H1 (cell line): ENCODE data around the gene YAF2. TPM values are rescaled to one million over a fixed set of nuclear protein-coding genes. Genes with fewer than 3 reads are reported as not detected.

ENCODE experiments used
- CTCF ChIA-PET: fragments of 300-600 bp; sonication (Branson Sonifier 250); formaldehyde crosslinking; loops from one replicate; lab custom pipeline; 2021; ENCODE audit not compliant: partially characterized antibody; lab: Charles Lee
- POLR2A ChIA-PET: fragments of 300-600 bp; sonication (Branson Sonifier 250); formaldehyde crosslinking; loops from one replicate; lab custom pipeline; 2021; ENCODE audit warnings: inconsistent platforms; ENCODE audit not compliant: partially characterized antibody; lab: Charles Lee
- DNase-seq, 2 experiments: peaks; one replicate each; pipeline versions ENCODE4 v3.0.0 to v3.0.0-alpha.2; 2010 to 2022; ENCODE audit warnings: low spot score in 2 of 2, low read depth in 1 of 2, mixed read lengths in 1 of 2
- FAIRE-seq: peaks from 2 replicates; lab custom pipeline; 2011; peaks lifted over from hg19 to GRCh38; lab: Jason Lieb, UNC
- H2AFZ ChIP-seq: 2 replicates; pipeline ENCODE4 v1.8.1; 2012; ENCODE audit warnings: low read length, inconsistent platforms
- H2AK5ac ChIP-seq: 2 replicates; pipeline ENCODE4 v1.6.1; 2013; ENCODE audit warnings: low read depth, low read length
- H2BK120ac ChIP-seq: replicated peaks from 2 replicates; pipeline ENCODE3; 2013; ENCODE audit warnings: low read depth, low read length, inconsistent platforms
- H2BK12ac ChIP-seq: 2 replicates; pipeline ENCODE4 v1.6.1; 2013; ENCODE audit warnings: low read depth, low read length
- H2BK15ac ChIP-seq: 2 replicates; pipeline ENCODE4 v1.6.1; 2013; ENCODE audit warnings: low read length
- H2BK20ac ChIP-seq: 2 replicates; pipeline ENCODE4 v1.6.1; 2013; ENCODE audit warnings: low read length
- H2BK5ac ChIP-seq: 2 replicates; pipeline ENCODE4 v1.6.1; 2013; ENCODE audit warnings: low read depth, low read length
- H3K14ac ChIP-seq: 2 replicates; pipeline ENCODE4 v1.6.1; 2013; ENCODE audit warnings: inconsistent platforms; ENCODE audit not compliant: insufficient read length
- H3K18ac ChIP-seq: 2 replicates; pipeline ENCODE4 v1.6.1; 2013; ENCODE audit warnings: low read length; ENCODE audit errors: extremely low read depth
- H3K23ac ChIP-seq: 2 replicates; pipeline ENCODE4 v1.6.1; 2013; ENCODE audit warnings: inconsistent platforms; ENCODE audit not compliant: insufficient read length
- H3K23me2 ChIP-seq: 2 replicates; pipeline ENCODE4 v1.6.1; 2013; ENCODE audit warnings: low read depth, low read length
- H3K27ac ChIP-seq: 2 replicates; pipeline ENCODE4 v1.6.1; 2011; ENCODE audit warnings: low read depth, low read length, inconsistent platforms
- H3K27me3 ChIP-seq, 4 experiments: replicated peaks in 1 of 4; 1 replicate in 1 of 4; 2 replicates in 3 of 4; pipeline versions ENCODE4 v1.6.1 to v1.8.1; 2011 to 2013; ENCODE audit warnings: low read length in 3 of 4, mild to moderate bottlenecking in 3 of 4, inconsistent platforms in 2 of 4, mixed read lengths in 2 of 4, moderate library complexity in 1 of 4; ENCODE audit not compliant: control insufficient read depth in 3 of 4, insufficient read depth in 3 of 4; ENCODE audit errors: extremely low read depth in 1 of 4
- H3K36me3 ChIP-seq, 4 experiments: 2 replicates each; pipeline versions ENCODE4 v1.6.1 to v1.8.1; 2011 to 2013; ENCODE audit warnings: mild to moderate bottlenecking in 4 of 4, low read length in 3 of 4, moderate library complexity in 2 of 4, control low read depth in 1 of 4, inconsistent platforms in 1 of 4; ENCODE audit not compliant: insufficient read depth in 4 of 4, control insufficient read depth in 2 of 4
- H3K4ac ChIP-seq: replicated peaks from 2 replicates; pipeline ENCODE3; 2013; ENCODE audit warnings: low read length, low read depth, mixed read lengths, inconsistent platforms; ENCODE audit not compliant: insufficient read length
- H3K4me1 ChIP-seq, 4 experiments: replicated peaks in 1 of 4; 1 replicate in 1 of 4; 2 replicates in 3 of 4; pipeline versions ENCODE4 v1.6.1 to v1.8.1; 2011 to 2013; ENCODE audit warnings: low read length in 3 of 4, inconsistent platforms in 2 of 4, mixed read lengths in 1 of 4; ENCODE audit not compliant: insufficient read depth in 4 of 4, control insufficient read depth in 3 of 4
- H3K4me2 ChIP-seq, 2 experiments: 2 replicates each; pipeline versions ENCODE4 v1.6.1 to v1.8.1; 2011 to 2013; ENCODE audit warnings: low read depth in 2 of 2, low read length in 2 of 2, control low read depth in 1 of 2, inconsistent platforms in 1 of 2, mild to moderate bottlenecking in 1 of 2; ENCODE audit not compliant: insufficient read depth in 1 of 2
- H3K4me3 ChIP-seq, 4 experiments: fragments of 200-600, 300-600 bp in 1 of 4; sonication (generic), shearing (Covaris generic), sonication (Bioruptor Twin) in 1 of 4; 2 replicates each; pipeline versions ENCODE4 v1.5.1 to v1.8.1; 2011 to 2016; ENCODE audit warnings: low read length in 4 of 4, low read depth in 3 of 4, control low read depth in 2 of 4, inconsistent platforms in 2 of 4, mild to moderate bottlenecking in 2 of 4, mixed read lengths in 1 of 4, moderate library complexity in 1 of 4; ENCODE audit not compliant: insufficient read depth in 2 of 4; ENCODE audit errors: extremely low read depth in 1 of 4
- H3K56ac ChIP-seq: replicated peaks from 2 replicates; pipeline ENCODE3; 2013; ENCODE audit warnings: low read depth, mild to moderate bottlenecking, mixed read lengths, low read length, inconsistent platforms; ENCODE audit not compliant: insufficient read length
- H3K79me1 ChIP-seq: 2 replicates; pipeline ENCODE4 v1.6.1; 2013; ENCODE audit warnings: low read depth, low read length, control low read depth
- H3K79me2 ChIP-seq, 2 experiments: 2 replicates each; pipeline versions ENCODE4 v1.6.1 to v1.8.1; 2012 to 2013; ENCODE audit warnings: low read length in 2 of 2, mild to moderate bottlenecking in 2 of 2, inconsistent platforms in 1 of 2; ENCODE audit not compliant: insufficient read depth in 2 of 2, control insufficient read depth in 1 of 2
- H3K9ac ChIP-seq, 4 experiments: replicated peaks in 1 of 4; 1 replicate in 1 of 4; 2 replicates in 3 of 4; pipeline versions ENCODE4 v1.6.1 to v1.8.1; 2011 to 2013; ENCODE audit warnings: low read depth in 3 of 4, low read length in 3 of 4, control low read depth in 2 of 4, mild to moderate bottlenecking in 2 of 4, moderate library complexity in 2 of 4, inconsistent platforms in 1 of 4; ENCODE audit errors: extremely low read depth in 1 of 4
- H3K9me3 ChIP-seq, 2 experiments: 2 replicates each; pipeline versions ENCODE4 v1.6.1 to v1.8.1; 2012 to 2013; ENCODE audit warnings: mild to moderate bottlenecking in 2 of 2, moderate library complexity in 2 of 2, control low read depth in 1 of 2, inconsistent platforms in 1 of 2, low read depth in 1 of 2, low read length in 1 of 2, mixed read lengths in 1 of 2; ENCODE audit not compliant: insufficient read depth in 2 of 2
- H4K20me1 ChIP-seq, 2 experiments: replicated peaks in 1 of 2; 2 replicates each; pipeline versions ENCODE3 to v1.8.1; 2011 to 2013; ENCODE audit warnings: inconsistent platforms in 2 of 2, low read length in 2 of 2, mild to moderate bottlenecking in 1 of 2; ENCODE audit not compliant: insufficient read depth in 2 of 2, control insufficient read depth in 1 of 2
- H4K5ac ChIP-seq: 2 replicates; pipeline ENCODE4 v1.6.1; 2013; ENCODE audit warnings: low read length, low read depth, mixed read lengths, inconsistent platforms; ENCODE audit not compliant: insufficient read length
- H4K8ac ChIP-seq: 2 replicates; pipeline ENCODE4 v1.8.0; 2013; ENCODE audit warnings: mild to moderate bottlenecking, moderate library complexity, low read length, inconsistent platforms; ENCODE audit not compliant: insufficient read depth; ENCODE audit errors: extremely low read depth
- H4K91ac ChIP-seq: replicated peaks from 2 replicates; pipeline ENCODE3; 2013; ENCODE audit warnings: low read length, mixed read lengths, inconsistent platforms; ENCODE audit not compliant: insufficient read length
- ATF3 ChIP-seq: IDR thresholded peaks from 2 replicates; pipeline ENCODE4 v1.6.1; 2011; ENCODE audit warnings: low read depth, mild to moderate bottlenecking, low read length; ENCODE audit not compliant: insufficient read depth
- BACH1 ChIP-seq: IDR thresholded peaks from 2 replicates; pipeline ENCODE4 v1.6.1; 2012; ENCODE audit warnings: low read length, improper control_type of control experiment
- CTBP2 ChIP-seq: IDR thresholded peaks from 2 replicates; pipeline ENCODE4 v1.7.0; 2011; ENCODE audit warnings: borderline replicate concordance, mild to moderate bottlenecking, moderate library complexity, mixed read lengths, low read length; ENCODE audit not compliant: insufficient read depth, insufficient read length
- EZH2 ChIP-seq: fragments of 200-600 bp; sonication (generic); IDR thresholded peaks from 2 replicates; pipeline ENCODE4 v1.7.1; 2012; ENCODE audit warnings: low read depth, mild to moderate bottlenecking, moderate library complexity, low read length, inconsistent platforms; ENCODE audit not compliant: severe bottlenecking
- FOSL1 ChIP-seq: IDR thresholded peaks from 2 replicates; pipeline ENCODE4 v1.6.1; 2011; ENCODE audit warnings: mild to moderate bottlenecking, low read depth, low read length, moderate library complexity; ENCODE audit not compliant: insufficient read depth
- POU5F1 ChIP-seq: IDR thresholded peaks from 2 replicates; pipeline ENCODE4 v1.6.1; 2011; ENCODE audit warnings: low read depth, mild to moderate bottlenecking, low read length, moderate library complexity
- RAD21 ChIP-seq, 2 experiments: IDR thresholded peaks in 1 of 2; conservative IDR thresholded peaks in 1 of 2; 2 replicates each; pipeline ENCODE4 v1.6.1; 2011; ENCODE audit warnings: low read depth in 2 of 2, low read length in 2 of 2, improper control_type of control experiment in 1 of 2, inconsistent platforms in 1 of 2, mild to moderate bottlenecking in 1 of 2, moderate library complexity in 1 of 2
- RBBP5 ChIP-seq: IDR thresholded peaks from 2 replicates; pipeline ENCODE4 v1.7.1; 2012; ENCODE audit warnings: low read depth, mild to moderate bottlenecking, inconsistent platforms, low read length, moderate library complexity, borderline replicate concordance
- SP1 ChIP-seq: IDR thresholded peaks from 2 replicates; pipeline ENCODE4 v1.6.1; 2011; ENCODE audit warnings: low read depth, low read length
- SP4 ChIP-seq: IDR thresholded peaks from 2 replicates; pipeline ENCODE4 v1.6.1; 2012; ENCODE audit warnings: low read length, inconsistent platforms
- TCF12 ChIP-seq: IDR thresholded peaks from 2 replicates; pipeline ENCODE4 v1.6.1; 2011; ENCODE audit warnings: low read depth, mild to moderate bottlenecking, low read length
- WGBS, 2 experiments: shearing (Covaris generic) in 1 of 2; methylation state at CpG; one replicate each; pipeline versions ENCODE4 v1.1.6 to v1.1.7; 2013 to 2015; ENCODE audit warnings: low lambda C conversion rate in 2 of 2, mixed read lengths in 2 of 2, inconsistent platforms in 1 of 2, low coverage in 1 of 2, missing lambda C conversion rate in 1 of 2; ENCODE audit not compliant: insufficient replicate concordance in 2 of 2, insufficient coverage in 1 of 2, insufficient read length in 1 of 2; ENCODE audit errors: extremely low coverage in 1 of 2, missing lambda C conversion rate in 1 of 2; 5-methylcytosine and 5-hydroxymethylcytosine counted together
- polyA plus RNA-seq, 7 experiments: library from polyadenylated mRNA; depleted of rRNA in 3 of 7; stranded (reverse) in 5 of 7; unstranded in 2 of 7; fragments of >200 nt in 5 of 7; fragments of 200-250 nt in 2 of 7; gene quantifications; 1 replicate in 5 of 7; 2 replicates in 1 of 7; 4 replicates in 1 of 7; pipeline versions ENCODE4 v1.2.1 to v1.2.3, GENCODE V29; 2011 to 2013; ENCODE audit warnings: missing spikeins in 2 of 7, mixed read lengths in 2 of 7
- total RNA-seq: library from RNA; stranded (reverse); fragmentation: NEBNext Ultra II Directional; extraction: Animal tissue kit (Norgen Biotek cat#: 25700); gene quantifications from 2 replicates; pipeline ENCODE4 v1.2.1, GENCODE V29; 2021

YAF2 gene
- total and polyA plus RNA-seq, 2 of the 8 experiments (the other 6 are each of a cell fraction or from before 2014, with no cell fraction given), result 0.50 to 2.2 TPM

GRCh38 chr12:42145552-42146215, 92.4 kb downstream of the YAF2 start:
- no peak overlapping the region for H3K23ac ChIP-seq
- peak overlapping the region; percentile 68 for H2BK12ac ChIP-seq
- peak; percentile 74 for FAIRE-seq
- no peak overlapping the region for H2BK120ac ChIP-seq
- peaks cover 0 to 11% (median 0%) of the 10 kb centered on the region in 4 experiments; a peak in 3 of 7 replicates for H3K27me3 ChIP-seq
- no peak overlapping the region for H4K8ac ChIP-seq
- H4K20me1 ChIP-seq, result peaks cover 2 to 9% of the 10 kb centered on the region in 2 experiments
- peak overlapping the region; percentile 15; the same call in 1 of the 2 replicates for H3K18ac ChIP-seq
- ChIA-PET POLR2A (interaction anchor here (0.7 to 1.4 kb wide), 7 partner anchors 94 to 618 kb away, joined by 3 to 6 read pairs (median 3); partner anchors contain the start of genes PPHLN1 and ZCRB1), CTCF (interaction anchor here (0.5 to 1.6 kb wide), 6 partner anchors 9 to 1078 kb away, joined by 3 to 5 read pairs (median 3); no protein-coding TSS in a partner anchor)
- H4K91ac ChIP-seq, result no peak overlapping the region
- peak overlapping the region; percentile 22 for H3K4ac ChIP-seq
- no peak overlapping the region for H3K27ac ChIP-seq
- peak overlapping the region; percentile 82 for H2AFZ ChIP-seq
- no peak overlapping the region for H2AK5ac ChIP-seq
- H2BK20ac ChIP-seq, result peak overlapping the region; percentile 62; the same call in 1 of the 2 replicates
- 0 out of 2 replicates have a peak overlapping the region, but pooled peaks have one; percentile 46 for H2BK15ac ChIP-seq
- H3K56ac ChIP-seq, result no peak overlapping the region
- no peaks in the 10 kb centered on the region for H3K36me3 ChIP-seq
- peaks cover 4% of the 10 kb centered on the region; the same call in 1 of the 2 replicates for H3K79me1 ChIP-seq
- 31% methylated on average over 11 of the region's 11 CpGs; no CpG with 5 or more reads in 1 of the 2 experiments for WGBS, 2 experiments
- no peaks in the 10 kb centered on the region for H3K9me3 ChIP-seq
- H2BK5ac ChIP-seq, result no peak overlapping the region
- peaks cover 3 to 31% of the 10 kb centered on the region in 2 experiments; a peak in 3 of 4 replicates for H3K79me2 ChIP-seq
- H3K14ac ChIP-seq, result no peak overlapping the region
- peak overlapping the region; percentile 83 to 87 for H3K4me2 ChIP-seq
- peaks cover 11% of the 10 kb centered on the region for H3K23me2 ChIP-seq
- H3K4me1 ChIP-seq, result peaks cover 4 to 12% (median 8%) of the 10 kb centered on the region in 4 experiments; a peak in 5 of 7 replicates
- no peak overlapping the region for H3K9ac ChIP-seq
- no peak overlapping the region for H4K5ac ChIP-seq
- no peak for DNase-seq
- H3K4me3 ChIP-seq, result peak overlapping the region; percentile 60 to 83 (median 80); a peak in 7 of 8 replicates
- no peak for TF ChIP-seq POU5F1
- no peak for TF ChIP-seq TCF12
- no peak for TF ChIP-seq ATF3
- TF ChIP-seq CTBP2, result no peak
- TF ChIP-seq BACH1, result no peak
- no peak for TF ChIP-seq RBBP5
- peak; percentile 27 for TF ChIP-seq EZH2
- peak; percentile 40 to 53 for TF ChIP-seq RAD21 (IDR thresholded peaks at IDR 0.05 in 1 of 2, conservative IDR thresholded peaks at IDR 0.05 in 1 of 2; ENCODE audit: low read depth in 2 of 2, low read length in 2 of 2)
- no peak for TF ChIP-seq SP4
- no peak for TF ChIP-seq FOSL1
- no peak for TF ChIP-seq SP1
